Neural cell (in vitro differentiated cells): ENCODE measurements around the gene ZNF628.

ENCODE experiments used
- TF ChIP-seq, protein P1 (sequence below): fragments of 450-650 bp; IDR thresholded peaks from 2 replicates; pipeline ENCODE4 v1.5.1; 2014; ENCODE audit warnings: antibody characterized with exemption, mild to moderate bottlenecking, moderate library complexity; ENCODE audit not compliant: poor library complexity, severe bottlenecking
- TF ChIP-seq, protein P2 (sequence below): IDR thresholded peaks from 2 replicates; pipeline ENCODE4 v1.6.1; 2012; ENCODE audit warnings: borderline replicate concordance

DNA sequence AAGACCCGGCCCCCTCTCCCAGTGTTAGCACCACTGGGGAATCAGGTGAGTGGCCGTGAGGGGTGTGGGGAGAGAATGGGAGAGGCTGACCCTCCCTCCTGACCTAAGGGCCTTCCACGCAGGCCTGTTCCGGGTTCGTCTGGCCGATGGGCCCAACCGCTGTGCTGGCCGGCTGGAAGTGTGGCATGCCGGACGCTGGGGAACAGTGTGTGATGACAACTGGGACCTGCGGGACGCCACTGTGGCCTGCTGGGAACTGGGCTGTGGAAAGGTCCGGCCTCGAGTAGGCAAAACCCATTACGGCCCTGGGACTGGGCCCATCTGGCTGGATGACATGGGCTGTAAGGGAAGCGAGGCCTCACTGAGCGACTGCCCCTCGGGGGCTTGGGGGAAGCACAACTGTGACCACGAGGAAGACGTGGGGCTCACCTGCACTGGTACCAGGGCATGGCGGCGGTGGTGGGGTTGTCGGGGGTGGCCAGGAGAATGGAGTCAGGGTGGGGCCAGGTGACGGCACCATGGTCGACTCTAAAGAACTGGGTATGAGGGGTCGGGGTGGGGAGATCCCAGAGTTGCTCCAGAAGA is 24.0 kb downstream of the ZNF628 start:
- TF ChIP-seq, protein P1, sequence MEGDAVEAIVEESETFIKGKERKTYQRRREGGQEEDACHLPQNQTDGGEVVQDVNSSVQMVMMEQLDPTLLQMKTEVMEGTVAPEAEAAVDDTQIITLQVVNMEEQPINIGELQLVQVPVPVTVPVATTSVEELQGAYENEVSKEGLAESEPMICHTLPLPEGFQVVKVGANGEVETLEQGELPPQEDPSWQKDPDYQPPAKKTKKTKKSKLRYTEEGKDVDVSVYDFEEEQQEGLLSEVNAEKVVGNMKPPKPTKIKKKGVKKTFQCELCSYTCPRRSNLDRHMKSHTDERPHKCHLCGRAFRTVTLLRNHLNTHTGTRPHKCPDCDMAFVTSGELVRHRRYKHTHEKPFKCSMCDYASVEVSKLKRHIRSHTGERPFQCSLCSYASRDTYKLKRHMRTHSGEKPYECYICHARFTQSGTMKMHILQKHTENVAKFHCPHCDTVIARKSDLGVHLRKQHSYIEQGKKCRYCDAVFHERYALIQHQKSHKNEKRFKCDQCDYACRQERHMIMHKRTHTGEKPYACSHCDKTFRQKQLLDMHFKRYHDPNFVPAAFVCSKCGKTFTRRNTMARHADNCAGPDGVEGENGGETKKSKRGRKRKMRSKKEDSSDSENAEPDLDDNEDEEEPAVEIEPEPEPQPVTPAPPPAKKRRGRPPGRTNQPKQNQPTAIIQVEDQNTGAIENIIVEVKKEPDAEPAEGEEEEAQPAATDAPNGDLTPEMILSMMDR, result no peak
- TF ChIP-seq, protein P2, sequence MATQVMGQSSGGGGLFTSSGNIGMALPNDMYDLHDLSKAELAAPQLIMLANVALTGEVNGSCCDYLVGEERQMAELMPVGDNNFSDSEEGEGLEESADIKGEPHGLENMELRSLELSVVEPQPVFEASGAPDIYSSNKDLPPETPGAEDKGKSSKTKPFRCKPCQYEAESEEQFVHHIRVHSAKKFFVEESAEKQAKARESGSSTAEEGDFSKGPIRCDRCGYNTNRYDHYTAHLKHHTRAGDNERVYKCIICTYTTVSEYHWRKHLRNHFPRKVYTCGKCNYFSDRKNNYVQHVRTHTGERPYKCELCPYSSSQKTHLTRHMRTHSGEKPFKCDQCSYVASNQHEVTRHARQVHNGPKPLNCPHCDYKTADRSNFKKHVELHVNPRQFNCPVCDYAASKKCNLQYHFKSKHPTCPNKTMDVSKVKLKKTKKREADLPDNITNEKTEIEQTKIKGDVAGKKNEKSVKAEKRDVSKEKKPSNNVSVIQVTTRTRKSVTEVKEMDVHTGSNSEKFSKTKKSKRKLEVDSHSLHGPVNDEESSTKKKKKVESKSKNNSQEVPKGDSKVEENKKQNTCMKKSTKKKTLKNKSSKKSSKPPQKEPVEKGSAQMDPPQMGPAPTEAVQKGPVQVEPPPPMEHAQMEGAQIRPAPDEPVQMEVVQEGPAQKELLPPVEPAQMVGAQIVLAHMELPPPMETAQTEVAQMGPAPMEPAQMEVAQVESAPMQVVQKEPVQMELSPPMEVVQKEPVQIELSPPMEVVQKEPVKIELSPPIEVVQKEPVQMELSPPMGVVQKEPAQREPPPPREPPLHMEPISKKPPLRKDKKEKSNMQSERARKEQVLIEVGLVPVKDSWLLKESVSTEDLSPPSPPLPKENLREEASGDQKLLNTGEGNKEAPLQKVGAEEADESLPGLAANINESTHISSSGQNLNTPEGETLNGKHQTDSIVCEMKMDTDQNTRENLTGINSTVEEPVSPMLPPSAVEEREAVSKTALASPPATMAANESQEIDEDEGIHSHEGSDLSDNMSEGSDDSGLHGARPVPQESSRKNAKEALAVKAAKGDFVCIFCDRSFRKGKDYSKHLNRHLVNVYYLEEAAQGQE, result no peak
